GM18951 (cell line): ENCODE measurements around the gene RPS3.

ENCODE experiments used
- POLR2A ChIP-seq: IDR thresholded peaks from 4 replicates; pipeline ENCODE4 v1.6.1; 2011; ENCODE audit warnings: mild to moderate bottlenecking; ENCODE audit not compliant: insufficient read length, insufficient read depth; ENCODE audit errors: extremely low read depth
- in situ Hi-C: fragments of 300-500 bp; cut with MboI; formaldehyde crosslinking; loops from one replicate; pipeline ENCODE4 v1.12.0; 2022; ENCODE audit warnings: low sequenced_read_pairs, mixed read lengths, inconsistent platforms; ENCODE audit not compliant: unreplicated experiment

The RPS3 gene

DNA sequence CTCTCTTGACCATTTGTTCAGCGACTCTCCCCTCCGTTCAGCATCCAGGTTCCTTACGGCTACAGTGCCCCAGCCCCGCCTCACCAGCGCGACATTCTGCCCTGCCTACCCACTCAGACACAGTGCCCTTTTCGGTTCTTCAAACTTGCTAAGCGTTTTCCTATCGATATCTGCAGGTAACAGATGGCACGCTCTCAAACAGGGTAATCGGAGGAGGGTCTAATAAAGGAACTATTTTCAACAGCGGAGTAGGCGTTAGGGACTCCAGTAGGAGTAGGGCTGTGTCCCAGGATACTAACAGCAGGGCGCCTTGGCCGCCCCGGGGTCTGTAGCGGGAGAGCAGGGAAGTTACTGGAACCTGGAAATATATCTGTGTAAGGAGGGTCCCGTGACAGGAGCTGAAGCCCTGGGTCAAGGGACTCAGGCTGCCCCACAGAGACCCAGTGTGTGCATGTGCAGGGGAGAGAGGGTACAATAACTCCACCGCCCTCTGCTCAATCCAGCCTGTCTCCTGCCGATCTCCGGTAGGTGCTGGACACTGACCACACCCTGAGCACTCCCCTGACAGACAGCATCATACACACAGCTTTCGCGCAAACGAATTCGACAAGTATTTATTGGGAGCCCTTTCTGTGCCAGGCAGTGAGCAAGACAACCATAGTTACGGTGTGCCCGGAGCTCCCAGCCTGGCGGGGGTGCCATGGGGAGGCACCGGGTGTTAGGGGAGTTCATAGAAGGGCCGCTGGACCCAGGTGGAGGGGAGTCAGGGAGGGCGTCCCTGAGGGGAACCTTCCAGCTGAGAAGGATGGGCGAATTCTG is 31.6 kb downstream of the RPS3 start:
- in situ Hi-C loops, result no loop called here
- TF ChIP-seq POLR2A, result no peak

- TF ChIP-seq POLR2A, result no peak
- in situ Hi-C loops, result no loop called here
Observed at GRCh38 chr11:75431533-75432525, 32.5 kb downstream of the RPS3 start.

DNA sequence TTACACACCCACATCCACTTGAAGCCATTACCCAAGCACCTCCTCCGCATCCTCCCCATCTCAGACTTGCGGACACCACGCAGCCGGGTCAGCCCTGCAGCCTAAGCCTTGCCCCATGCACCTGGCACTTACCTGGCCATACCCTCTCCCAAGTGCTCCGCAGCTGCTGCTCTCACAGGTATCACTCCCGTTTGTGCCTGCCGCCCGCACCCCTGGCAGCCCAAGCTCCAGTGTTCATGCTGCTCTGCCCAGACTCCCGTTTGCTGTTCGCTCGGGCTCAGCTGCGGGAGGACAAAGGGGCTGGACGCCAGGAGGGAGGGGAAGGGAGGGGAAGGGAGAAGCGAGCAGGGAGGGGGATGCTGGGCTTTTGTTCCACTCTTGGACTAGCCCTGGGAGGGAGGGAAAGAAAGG is 33.6 kb downstream of the RPS3 start, which contains the start of gene KLHL35:
Gene KLHL35 (minus strand): TSS at position 293 of the 411 bp plus-strand sequence. CDS start 2,574 bp downstream, outside the sequence.
- no peak for TF ChIP-seq POLR2A
- in situ Hi-C loops, result no loop called here

- in situ Hi-C loops, result no loop called here
- TF ChIP-seq POLR2A, result no peak
Observed at GRCh38 chr11:75433443-75433842, 34.1 kb downstream of the RPS3 start.

DNA sequence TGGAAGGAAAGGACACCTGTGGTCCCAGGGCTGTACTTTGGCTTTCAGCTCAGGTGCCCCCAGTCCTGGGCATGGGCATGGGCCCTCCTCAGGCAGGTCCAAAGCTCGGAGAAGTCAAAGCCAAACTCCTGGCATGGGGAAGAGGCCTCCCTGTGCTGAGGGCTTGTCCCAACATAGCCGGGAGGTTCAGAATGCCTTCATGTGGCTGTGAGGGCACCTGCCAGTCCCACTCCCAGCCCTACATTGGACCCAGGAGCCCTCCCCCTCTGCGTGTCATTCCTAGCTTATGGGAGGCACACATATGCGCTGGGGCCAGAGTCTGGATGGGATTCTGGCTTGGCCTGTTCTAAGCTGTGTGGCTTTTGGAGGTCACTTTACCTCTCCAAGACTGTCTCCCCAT is 34.7 kb downstream of the RPS3 start:
- TF ChIP-seq POLR2A, result no peak
- in situ Hi-C loops, result no loop called here

DNA sequence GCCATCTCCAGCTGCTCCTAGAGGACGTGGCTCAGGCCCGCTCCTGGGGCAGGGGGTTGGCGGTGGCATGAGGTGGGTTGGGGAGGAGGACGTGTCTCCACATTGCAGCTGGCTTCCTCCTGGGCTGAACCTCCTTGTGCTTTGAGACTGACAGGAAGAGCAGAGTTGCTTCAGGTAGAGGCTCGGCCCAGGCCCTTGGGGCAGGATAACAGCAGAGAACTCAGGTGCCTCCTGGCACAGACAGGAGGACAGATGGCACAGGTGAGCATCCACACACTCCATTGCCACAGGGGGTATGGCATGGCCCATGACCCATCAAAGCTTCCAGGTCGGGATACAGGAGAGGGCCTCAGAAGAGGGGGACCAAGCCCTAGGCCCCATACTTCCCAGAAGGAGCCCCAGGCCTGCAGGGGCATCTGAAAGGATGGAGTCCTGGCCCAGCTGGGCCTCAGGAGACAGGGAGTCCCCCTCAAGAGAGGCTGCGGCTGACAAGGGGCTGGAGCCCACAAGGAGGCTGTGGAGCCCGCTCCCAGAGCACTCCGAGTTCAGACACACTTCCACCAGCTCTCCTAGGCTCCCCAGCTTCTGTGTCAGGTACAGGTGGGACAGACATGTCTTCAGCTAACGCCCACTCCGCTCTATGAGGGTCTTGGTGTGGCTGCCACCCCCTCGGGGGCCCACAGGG is 35.7 kb downstream of the RPS3 start:
- in situ Hi-C loops, result no loop called here
- TF ChIP-seq POLR2A, result no peak

- TF ChIP-seq POLR2A, result no peak
- in situ Hi-C loops, result no loop called here
Observed at GRCh38 chr11:75435571-75435925, 36.2 kb downstream of the RPS3 start.

- in situ Hi-C loops, result no loop called here
- no peak for TF ChIP-seq POLR2A
Observed at GRCh38 chr11:75436806-75437205, 37.5 kb downstream of the RPS3 start.

- no peak for TF ChIP-seq POLR2A
- in situ Hi-C loops, result no loop called here
Observed at GRCh38 chr11:75437966-75438659, 38.8 kb downstream of the RPS3 start.

DNA sequence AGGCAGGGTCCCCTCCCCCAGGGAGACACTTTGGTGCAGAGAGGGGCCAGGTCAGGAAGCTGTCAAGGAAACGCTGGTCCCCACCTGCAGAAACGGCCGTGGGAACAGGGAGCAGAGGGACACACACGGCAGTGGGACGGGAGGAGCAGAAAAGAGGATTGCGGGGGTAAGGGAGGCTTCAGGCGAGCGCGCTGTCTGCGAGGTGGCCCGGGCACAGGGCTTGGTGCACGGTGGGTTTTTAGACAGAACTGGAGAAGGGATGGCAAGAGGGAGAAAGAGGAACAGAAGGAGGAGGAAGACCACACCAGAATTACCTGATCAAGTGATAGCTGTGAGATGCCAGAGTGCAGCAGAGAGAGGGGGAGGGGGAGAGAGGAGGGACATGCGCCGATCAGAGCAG is 39.7 kb downstream of the RPS3 start:
- in situ Hi-C loops, result no loop called here
- no peak for TF ChIP-seq POLR2A

DNA sequence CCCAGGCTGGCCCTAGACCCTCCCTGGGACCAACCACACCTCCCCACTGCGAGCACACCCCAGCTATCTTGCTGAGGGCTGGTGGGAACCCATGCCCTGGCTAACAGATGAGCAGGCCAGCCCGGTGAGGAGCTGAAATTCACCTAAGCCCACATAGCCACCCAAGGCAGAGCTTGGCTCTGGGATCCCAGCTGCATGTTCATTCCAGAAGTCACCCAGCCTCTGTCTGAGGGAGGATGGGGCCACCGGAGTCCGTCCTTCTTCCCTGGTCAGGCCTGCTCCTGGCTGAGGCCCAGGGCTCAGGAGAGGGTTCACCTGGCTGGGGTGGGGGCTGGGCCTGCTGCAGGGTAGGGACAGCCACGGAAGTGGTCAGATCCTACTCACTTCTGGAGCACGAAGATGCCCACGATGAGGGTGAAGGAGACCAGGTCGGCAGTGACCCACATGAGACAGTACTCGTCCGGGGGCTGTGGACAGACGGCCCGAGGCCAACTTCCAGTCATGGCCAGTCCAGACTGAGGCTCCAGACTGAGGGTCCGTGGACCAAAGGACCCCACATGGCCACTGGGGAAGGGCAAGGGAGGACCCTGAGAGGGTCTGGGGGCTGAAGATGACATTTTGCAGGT is 40.3 kb downstream of the RPS3 start:
- in situ Hi-C loops, result no loop called here
- no peak for TF ChIP-seq POLR2A
